OCI-LY7 (cell line): ENCODE measurements around the gene AMOTL1. TPM values are rescaled to one million over a fixed set of nuclear protein-coding genes. Genes with fewer than 3 reads are reported as not detected.

ENCODE experiments used
- BruUV-seq: library from RNA; stranded (reverse); fragments of 400-500 nt; replicated peaks from 2 replicates; lab custom pipeline; 2021; lab: Mats Ljungman, UMichigan
- CTCF ChIA-PET: fragments of 300-600 bp; sonication (Branson Sonifier 250); formaldehyde crosslinking; loops from one replicate; lab custom pipeline; 2022; ENCODE audit warnings: antibody characterized with exemption; ENCODE audit not compliant: unreplicated experiment; lab: Charles Lee
- POLR2A ChIA-PET: fragments of 300-600 bp; sonication (Branson Sonifier 250); formaldehyde crosslinking; loops from one replicate; lab custom pipeline; 2022; ENCODE audit warnings: antibody characterized with exemption; lab: Charles Lee
- DNase-seq: peaks from one replicate; pipeline ENCODE4 v3.0.0-alpha.2; 2015; ENCODE audit warnings: low spot score
- H2AFZ ChIP-seq: fragments of 200-600 bp; sonication (generic), shearing (Covaris generic); 2 replicates; pipeline ENCODE4 v1.6.1; 2014; ENCODE audit warnings: mild to moderate bottlenecking, antibody characterized with exemption, low read length, moderate library complexity
- H3K27ac ChIP-seq: fragments of 200-600 bp; sonication (generic); 2 replicates; pipeline ENCODE4 v1.5.1; 2014; ENCODE audit warnings: mixed run types, low read depth, mild to moderate bottlenecking, moderate library complexity, low read length, inconsistent platforms; ENCODE audit not compliant: poor library complexity, severe bottlenecking
- H3K36me3 ChIP-seq: fragments of 200-600 bp; sonication (generic); 2 replicates; pipeline ENCODE4 v1.6.1; 2014; ENCODE audit warnings: mild to moderate bottlenecking, antibody characterized with exemption, low read length, moderate library complexity, mixed read lengths; ENCODE audit not compliant: insufficient read depth
- H3K4me1 ChIP-seq: fragments of 200-600 bp; sonication (generic); 2 replicates; pipeline ENCODE4 v1.5.1; 2014; ENCODE audit warnings: mild to moderate bottlenecking, low read length; ENCODE audit not compliant: insufficient read depth, poor library complexity, severe bottlenecking
- H3K4me2 ChIP-seq: fragments of 200-600 bp; sonication (generic); 2 replicates; pipeline ENCODE4 v1.6.1; 2014; ENCODE audit warnings: mild to moderate bottlenecking, low read length
- H3K4me3 ChIP-seq: fragments of 200-600 bp; sonication (generic); 2 replicates; pipeline ENCODE4 v1.5.1; 2014; ENCODE audit warnings: mild to moderate bottlenecking, low read depth, low read length; ENCODE audit not compliant: poor library complexity, severe bottlenecking
- H3K79me2 ChIP-seq: fragments of 200-600 bp; sonication (generic); 2 replicates; pipeline ENCODE4 v1.6.1; 2016; ENCODE audit warnings: low read depth, mild to moderate bottlenecking, low read length, moderate library complexity, mixed read lengths; ENCODE audit not compliant: insufficient read depth
- H3K9me2 ChIP-seq: fragments of 200-600 bp; sonication (generic); 2 replicates; pipeline ENCODE4 v1.6.1; 2016; ENCODE audit warnings: mild to moderate bottlenecking, low read length, mixed read lengths; ENCODE audit not compliant: insufficient read depth
- H3K9me3 ChIP-seq: fragments of 200-600 bp; sonication (generic); 2 replicates; pipeline ENCODE4 v1.6.1; 2014; ENCODE audit warnings: mild to moderate bottlenecking, mixed run types, low read length, mixed read lengths
- H4K20me1 ChIP-seq: fragments of 200-600 bp; sonication (generic); 2 replicates; pipeline ENCODE4 v1.6.1; 2014; ENCODE audit warnings: mild to moderate bottlenecking, antibody characterized with exemption, low read length, moderate library complexity, mixed read lengths; ENCODE audit not compliant: insufficient read depth
- EZH2phosphoT487 ChIP-seq: fragments of 200-600 bp; sonication (generic); IDR thresholded peaks from 2 replicates; pipeline ENCODE4 v1.6.1; 2018; ENCODE audit warnings: low read depth, borderline replicate concordance, mild to moderate bottlenecking, mixed run types, antibody characterized with exemption, low read length, moderate library complexity, mixed read lengths
- intact Hi-C: fragments of 100-400 bp; cut with micrococcal nuclease; formaldehyde crosslinking; loops from one replicate; pipeline ENCODE4 v1.10.0; 2022; ENCODE audit not compliant: unreplicated experiment
- total RNA-seq, 2 experiments: library from RNA; depleted of rRNA in 1 of 2; stranded (reverse); fragments of >200 nt in 1 of 2; shearing (Covaris generic) in 1 of 2; gene quantifications; 2 replicates each; pipeline ENCODE4 v1.2.3, GENCODE V29; 2014 to 2022
- TF ChIP-seq, protein P1 (sequence below): fragments of 200-600 bp; sonication (generic); conservative IDR thresholded peaks from 2 replicates; pipeline ENCODE4 v1.5.1; 2014; ENCODE audit warnings: mild to moderate bottlenecking, antibody characterized with exemption, low read length, moderate library complexity, mixed read lengths

AMOTL1 gene
- total RNA-seq, 2 experiments from 2014 or later: not detected

DNA sequence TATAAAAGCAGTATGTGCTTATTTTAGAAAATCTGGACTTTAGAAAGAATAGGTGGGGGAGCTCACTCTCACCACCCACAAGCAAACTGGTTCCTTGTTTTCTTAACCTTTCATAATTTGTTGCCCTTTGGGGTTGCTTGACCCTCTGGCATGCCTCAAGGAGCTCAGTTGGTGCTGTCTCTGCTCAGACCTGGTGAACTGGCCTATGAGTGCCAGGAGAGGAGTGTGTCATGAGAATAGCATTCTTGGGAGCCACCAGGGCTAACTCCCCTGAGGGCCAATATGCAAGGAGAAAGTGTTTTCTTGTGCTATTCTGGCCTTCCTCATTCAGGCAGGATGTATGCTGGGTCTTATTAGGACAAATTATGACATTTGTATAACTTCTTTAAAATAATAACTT is 21.0 kb upstream of the AMOTL1 start:
- no peaks in the 10 kb centered on the region for H3K9me2 ChIP-seq
- H4K20me1 ChIP-seq: no peaks in the 10 kb centered on the region
- ChIA-PET POLR2A (interaction anchor here (1.5 kb wide), 1 partner anchor 10 kb away, joined by 3 read pairs; no protein-coding TSS in a partner anchor), CTCF (no interaction called here)
- no peak overlapping the region for H3K27ac ChIP-seq
- no TSS peak for BruUV-seq
- no peaks in the 10 kb centered on the region for H3K4me1 ChIP-seq
- H3K4me2 ChIP-seq: no peak overlapping the region
- H3K79me2 ChIP-seq: no peaks in the 10 kb centered on the region
- H2AFZ ChIP-seq: no peak overlapping the region
- no peak for DNase-seq
- no peak overlapping the region for H3K4me3 ChIP-seq
- no peaks in the 10 kb centered on the region for H3K36me3 ChIP-seq
- intact Hi-C loops: no loop called here
- TF ChIP-seq EZH2phosphoT487: no peak
- H3K9me3 ChIP-seq: no peaks in the 10 kb centered on the region

DNA sequence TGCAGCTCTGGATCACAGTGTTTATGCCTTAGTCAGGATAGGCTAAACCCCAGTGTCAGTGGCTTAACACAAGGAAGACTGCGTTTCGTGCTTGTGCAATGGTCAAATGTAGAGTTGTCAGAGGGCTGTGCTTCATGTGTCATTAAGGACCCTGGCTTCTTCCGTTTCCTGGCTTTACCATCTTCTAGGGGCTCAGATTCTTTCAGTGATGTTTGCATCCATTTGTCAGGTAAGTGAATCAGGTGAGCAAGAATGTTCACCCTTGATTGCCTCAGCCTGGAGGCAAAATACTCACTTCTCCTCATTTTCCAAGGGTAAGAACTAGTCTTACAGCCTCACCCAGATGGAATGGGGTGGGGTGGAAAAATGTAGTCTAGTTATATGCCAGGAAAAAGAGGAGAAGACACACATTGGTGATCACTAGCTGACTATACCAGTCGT is 20.5 kb upstream of the AMOTL1 start:
- no peaks in the 10 kb centered on the region for H3K9me3 ChIP-seq
- POLR2A ChIA-PET: no interaction called here
- no peaks in the 10 kb centered on the region for H3K79me2 ChIP-seq
- no peak overlapping the region for H3K4me3 ChIP-seq
- no peaks in the 10 kb centered on the region for H3K9me2 ChIP-seq
- CTCF ChIA-PET: no interaction called here
- no peak overlapping the region for H3K27ac ChIP-seq
- H3K4me1 ChIP-seq: no peaks in the 10 kb centered on the region
- H2AFZ ChIP-seq: no peak overlapping the region
- DNase-seq: no peak
- no TSS peak for BruUV-seq
- no peak overlapping the region for H3K4me2 ChIP-seq
- no peaks in the 10 kb centered on the region for H4K20me1 ChIP-seq
- intact Hi-C loops: no loop called here
- no peak for TF ChIP-seq EZH2phosphoT487
- TF ChIP-seq, protein P1, sequence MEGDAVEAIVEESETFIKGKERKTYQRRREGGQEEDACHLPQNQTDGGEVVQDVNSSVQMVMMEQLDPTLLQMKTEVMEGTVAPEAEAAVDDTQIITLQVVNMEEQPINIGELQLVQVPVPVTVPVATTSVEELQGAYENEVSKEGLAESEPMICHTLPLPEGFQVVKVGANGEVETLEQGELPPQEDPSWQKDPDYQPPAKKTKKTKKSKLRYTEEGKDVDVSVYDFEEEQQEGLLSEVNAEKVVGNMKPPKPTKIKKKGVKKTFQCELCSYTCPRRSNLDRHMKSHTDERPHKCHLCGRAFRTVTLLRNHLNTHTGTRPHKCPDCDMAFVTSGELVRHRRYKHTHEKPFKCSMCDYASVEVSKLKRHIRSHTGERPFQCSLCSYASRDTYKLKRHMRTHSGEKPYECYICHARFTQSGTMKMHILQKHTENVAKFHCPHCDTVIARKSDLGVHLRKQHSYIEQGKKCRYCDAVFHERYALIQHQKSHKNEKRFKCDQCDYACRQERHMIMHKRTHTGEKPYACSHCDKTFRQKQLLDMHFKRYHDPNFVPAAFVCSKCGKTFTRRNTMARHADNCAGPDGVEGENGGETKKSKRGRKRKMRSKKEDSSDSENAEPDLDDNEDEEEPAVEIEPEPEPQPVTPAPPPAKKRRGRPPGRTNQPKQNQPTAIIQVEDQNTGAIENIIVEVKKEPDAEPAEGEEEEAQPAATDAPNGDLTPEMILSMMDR: no peak
- no peaks in the 10 kb centered on the region for H3K36me3 ChIP-seq

DNA sequence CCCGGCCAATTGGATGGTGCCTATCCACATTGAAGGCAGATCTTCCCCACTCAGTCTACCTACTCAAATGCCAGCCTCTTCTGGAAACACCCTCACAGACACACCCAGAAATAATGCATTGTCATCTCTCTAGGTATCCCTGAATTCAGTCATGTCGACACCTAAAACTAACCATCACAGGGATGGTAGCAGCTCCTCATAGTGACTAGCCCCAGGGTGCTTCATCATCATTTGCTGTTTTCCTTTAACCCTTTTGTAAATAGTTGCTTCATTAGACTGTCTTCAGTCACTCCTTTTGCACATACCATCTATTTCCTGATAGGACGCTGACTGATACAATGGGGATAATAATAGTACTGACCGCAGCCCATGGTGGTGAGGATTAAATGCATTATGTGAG is 18.8 kb upstream of the AMOTL1 start:
- no peaks in the 10 kb centered on the region for H3K36me3 ChIP-seq
- ChIA-PET CTCF (no interaction called here), POLR2A (interaction anchor here (0.5 kb wide), 1 partner anchor 198 kb away, joined by 3 read pairs; no protein-coding TSS in a partner anchor)
- H3K9me3 ChIP-seq: no peaks in the 10 kb centered on the region
- DNase-seq: no peak
- H3K4me1 ChIP-seq: no peaks in the 10 kb centered on the region
- no peak overlapping the region for H3K27ac ChIP-seq
- TF ChIP-seq, protein P1: no peak
- TF ChIP-seq EZH2phosphoT487: no peak
- intact Hi-C loops: no loop called here
- no peak overlapping the region for H2AFZ ChIP-seq
- no peak overlapping the region for H3K4me2 ChIP-seq
- no TSS peak for BruUV-seq
- H4K20me1 ChIP-seq: no peaks in the 10 kb centered on the region
- no peaks in the 10 kb centered on the region for H3K9me2 ChIP-seq
- no peak overlapping the region for H3K4me3 ChIP-seq
- H3K79me2 ChIP-seq: no peaks in the 10 kb centered on the region
